GM21619 (cell line): ENCODE results near the gene ODF2L.

ENCODE experiments used
- ATAC-seq: cut with Tn5 transposase; IDR thresholded peaks from one replicate; pipeline ENCODE4 v1.9.1; 2021; ENCODE audit not compliant: unreplicated experiment

Gene ODF2L, protein sequence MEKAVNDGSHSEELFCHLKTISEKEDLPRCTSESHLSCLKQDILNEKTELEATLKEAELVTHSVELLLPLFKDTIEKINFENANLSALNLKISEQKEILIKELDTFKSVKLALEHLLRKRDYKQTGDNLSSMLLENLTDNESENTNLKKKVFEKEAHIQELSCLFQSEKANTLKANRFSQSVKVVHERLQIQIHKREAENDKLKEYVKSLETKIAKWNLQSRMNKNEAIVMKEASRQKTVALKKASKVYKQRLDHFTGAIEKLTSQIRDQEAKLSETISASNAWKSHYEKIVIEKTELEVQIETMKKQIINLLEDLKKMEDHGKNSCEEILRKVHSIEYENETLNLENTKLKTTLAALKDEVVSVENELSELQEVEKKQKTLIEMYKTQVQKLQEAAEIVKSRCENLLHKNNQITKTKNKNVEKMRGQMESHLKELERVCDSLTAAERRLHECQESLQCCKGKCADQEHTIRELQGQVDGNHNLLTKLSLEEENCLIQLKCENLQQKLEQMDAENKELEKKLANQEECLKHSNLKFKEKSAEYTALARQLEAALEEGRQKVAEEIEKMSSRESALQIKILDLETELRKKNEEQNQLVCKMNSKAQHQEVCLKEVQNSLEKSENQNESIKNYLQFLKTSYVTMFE

DNA sequence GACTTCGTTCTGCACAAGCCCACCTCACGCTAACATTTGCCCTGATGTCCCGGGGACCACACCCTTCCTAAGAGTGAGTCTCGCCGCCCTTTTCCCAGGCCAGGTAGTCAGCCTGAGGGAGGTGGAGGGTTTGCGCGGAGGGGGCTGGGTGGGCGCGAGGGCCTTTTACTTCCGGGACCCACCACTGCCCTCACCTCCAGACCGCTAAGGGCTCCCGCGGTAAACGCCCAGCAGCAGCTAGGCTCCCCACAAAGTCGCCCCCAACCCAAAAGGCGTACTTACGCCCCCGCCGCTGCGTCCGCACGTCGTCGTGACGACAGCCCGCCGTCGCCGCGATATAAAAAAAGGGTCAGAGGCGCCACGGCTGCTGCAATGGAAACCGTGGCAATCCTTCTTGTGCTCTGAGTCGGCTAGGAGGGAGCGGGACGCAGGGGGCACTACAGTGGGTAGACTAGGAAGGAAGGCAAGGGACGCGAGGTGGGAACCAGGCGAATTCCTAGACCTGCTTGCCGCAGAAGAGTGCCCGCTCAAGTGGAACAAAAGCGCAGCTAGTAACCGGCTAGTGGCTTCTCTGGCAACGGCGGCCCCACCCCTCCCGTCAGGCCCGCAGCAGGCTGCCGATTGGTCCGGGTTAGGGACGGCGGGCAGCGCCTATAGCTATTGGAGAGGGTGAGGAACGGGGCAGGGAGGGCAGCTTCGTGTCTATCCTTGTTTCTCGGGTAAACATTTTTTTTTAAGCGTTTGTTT, at the start of gene ODF2L:
TSS of gene ODF2L (minus strand) at position 573 of the 747 bp plus-strand sequence. CDS start 9,296 bp downstream, outside the sequence.
- peak; percentile 100 for ATAC-seq

DNA sequence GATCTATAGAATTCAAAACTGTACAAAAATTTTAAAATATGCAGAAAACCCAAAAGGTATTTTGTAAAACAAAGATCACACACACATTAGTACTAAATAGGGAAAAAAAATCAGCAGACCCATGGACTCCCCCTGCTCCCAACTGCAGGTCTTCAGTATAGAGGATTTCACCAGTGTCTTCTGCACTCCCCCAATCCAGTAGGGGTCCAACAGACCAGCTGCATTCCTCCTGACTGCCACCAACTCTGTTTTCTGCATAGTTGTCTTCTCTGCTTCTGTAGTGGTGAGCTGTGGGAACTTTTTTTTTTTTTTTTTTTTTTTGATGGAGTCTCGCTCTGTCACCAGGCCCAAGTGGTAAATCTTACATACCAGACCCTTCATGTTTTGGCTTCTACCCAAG, 49.8 kb upstream of the ODF2L start:
- no peak for ATAC-seq

DNA sequence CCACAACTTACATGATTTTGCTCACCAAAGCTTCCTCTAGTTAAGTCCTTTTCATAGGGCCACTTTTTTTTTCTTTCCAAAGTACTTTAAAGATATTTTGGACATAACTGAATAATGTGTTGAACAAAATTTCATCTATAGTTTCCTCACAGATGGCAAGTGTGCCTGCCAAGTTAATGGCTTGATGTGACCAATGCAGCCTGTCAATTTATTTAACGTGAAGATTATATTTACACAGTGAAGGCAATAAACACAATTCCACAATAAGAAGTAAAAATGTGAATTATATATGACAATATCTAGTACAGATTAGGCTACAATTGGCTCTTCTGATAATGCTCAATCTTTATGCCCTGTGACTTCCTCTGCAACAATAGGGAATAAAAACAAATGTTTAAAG, 45.9 kb upstream of the ODF2L start:
- no peak for ATAC-seq

DNA sequence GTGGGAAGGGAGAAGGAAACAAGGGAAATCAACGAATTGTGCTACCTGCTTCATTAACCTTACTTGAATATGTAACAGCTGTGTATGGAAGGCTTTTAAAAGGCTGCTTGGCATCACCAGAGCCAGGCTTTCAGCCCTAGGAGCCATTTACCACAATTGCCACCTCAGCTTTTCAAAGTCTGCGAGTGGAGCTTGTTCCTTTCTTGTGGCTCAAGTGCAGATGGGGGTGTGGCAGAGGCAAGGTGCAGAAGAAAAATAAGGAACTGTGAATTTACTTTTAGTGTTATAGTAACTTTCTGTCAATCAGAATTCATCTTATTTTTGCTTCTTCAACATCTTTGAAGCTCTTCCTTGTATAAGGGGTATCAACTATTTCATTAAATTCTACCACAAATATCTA, 45.5 kb upstream of the ODF2L start:
- no peak for ATAC-seq

DNA sequence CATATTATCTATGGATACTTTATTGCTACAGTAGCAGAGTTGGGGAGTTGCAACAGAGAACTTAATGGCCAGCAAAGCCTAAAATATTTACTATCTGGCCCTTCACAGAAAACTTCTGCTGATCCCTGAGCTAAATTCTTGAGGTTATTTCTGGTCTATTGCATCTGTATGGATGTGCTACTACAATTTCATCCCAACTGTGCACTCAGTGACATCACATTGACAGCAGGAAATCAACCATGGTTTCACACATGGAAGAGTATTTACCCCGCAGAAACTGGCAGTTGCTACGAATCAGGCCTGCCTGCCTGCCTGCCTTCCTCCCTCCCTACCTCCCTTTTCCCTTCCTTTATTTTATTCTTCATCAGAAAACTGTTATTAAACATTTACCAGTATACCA, 39.9 kb upstream of the ODF2L start:
- ATAC-seq, result no peak

DNA sequence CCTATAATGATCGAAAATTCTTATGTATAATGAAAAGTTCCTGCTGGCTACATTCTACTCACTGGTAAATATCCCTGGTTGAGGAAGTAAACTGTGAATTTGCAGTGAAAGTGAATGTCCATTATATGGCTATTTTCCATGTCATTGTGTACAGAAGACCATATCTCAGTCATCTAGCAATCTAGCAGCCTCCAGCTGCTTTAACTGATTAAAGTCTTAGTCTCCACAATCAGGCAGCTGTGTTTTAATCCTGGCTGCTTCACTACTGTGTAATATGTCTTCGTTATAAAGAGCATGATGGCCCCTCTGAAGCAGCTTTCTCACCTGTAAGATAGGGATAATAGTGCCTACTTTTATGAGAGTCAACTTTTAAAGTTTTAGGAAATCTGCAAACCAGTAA, 39.2 kb upstream of the ODF2L start:
- no peak for ATAC-seq

DNA sequence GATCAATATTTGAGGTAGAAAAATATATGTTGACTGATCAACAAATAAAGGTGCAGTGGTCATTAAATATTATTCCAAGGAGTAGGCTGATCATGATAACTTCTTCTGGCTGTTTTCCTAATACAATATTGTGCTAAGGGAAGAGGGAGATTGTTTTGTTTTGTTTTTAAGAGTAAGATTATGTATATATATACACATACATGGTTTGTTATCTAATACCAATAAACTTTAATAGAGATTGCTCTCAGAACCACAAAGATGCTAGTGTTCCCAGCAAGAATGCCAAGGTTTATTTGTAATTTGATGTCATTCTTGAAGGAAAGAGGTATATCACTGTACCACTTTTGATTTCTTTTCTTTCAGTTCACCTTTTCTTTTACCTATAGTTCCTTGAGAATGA, 37.9 kb upstream of the ODF2L start:
- ATAC-seq, result no peak

DNA sequence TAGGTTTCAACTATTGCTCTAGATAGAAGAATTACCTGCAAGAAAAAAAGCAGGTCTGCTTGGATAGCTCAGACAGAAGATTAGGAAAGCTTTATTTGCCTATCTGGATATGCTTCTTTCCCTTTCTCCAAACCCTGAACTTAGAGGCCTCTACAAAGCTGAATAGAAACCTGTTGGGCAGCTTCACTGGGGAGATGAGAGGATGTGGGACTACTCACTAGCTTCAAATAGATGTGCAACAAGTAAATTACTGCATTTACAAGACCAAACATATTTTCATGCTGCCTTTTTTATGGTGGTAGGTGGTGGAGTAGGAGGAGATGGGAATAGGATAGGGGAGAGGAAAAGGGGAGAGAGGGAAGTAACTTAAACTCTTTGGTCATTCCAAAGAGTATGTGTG, 34.3 kb upstream of the ODF2L start:
- no peak for ATAC-seq

DNA sequence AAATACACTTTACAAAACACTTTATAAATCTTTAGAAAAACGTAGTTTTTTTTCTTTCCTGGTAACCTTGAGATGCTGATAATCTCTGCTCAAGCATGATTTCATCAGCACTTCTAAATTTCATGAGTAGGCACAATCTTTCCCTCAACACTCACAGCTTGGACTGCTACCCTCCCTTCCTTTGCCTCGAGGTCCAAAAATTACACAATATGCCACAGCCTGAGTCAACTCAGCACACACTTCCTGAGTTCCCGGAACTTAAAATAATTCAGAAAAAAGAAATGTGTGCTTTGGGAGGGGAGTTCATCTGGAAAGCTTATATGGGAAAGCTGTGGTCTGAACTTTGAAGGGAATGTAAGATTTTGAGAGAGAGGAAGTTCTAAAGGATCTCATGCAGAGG, 33.7 kb upstream of the ODF2L start:
- ATAC-seq, result no peak

DNA sequence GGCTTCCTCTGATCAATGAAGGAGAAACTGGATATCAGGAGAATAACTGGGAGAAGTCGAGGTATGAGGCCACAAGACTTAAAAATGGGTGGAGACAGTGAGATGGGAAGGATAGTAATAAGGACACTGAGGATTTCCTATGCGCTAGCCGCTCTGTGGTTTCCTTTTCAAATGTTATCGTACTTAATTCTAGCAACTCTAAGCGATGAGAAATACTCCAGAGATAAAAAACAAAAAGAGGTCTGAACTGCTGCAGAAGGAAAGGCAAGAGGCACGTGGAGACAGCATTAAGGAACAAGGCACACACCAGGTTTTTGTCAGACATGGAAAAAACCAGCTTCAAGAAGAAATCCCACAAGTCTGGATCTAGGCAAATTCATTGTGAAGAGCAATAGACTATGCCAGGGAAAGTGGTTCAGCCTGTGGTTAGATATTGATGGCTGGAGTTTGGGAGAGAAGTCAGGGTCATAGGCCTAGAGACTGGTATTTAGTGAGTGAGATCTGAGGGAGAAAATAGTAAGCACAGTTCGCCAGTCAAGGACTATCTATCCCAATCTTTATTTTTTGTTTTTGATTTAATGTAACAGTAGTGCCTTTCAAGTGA, 33.1 kb upstream of the ODF2L start:
- ATAC-seq, result no peak

DNA sequence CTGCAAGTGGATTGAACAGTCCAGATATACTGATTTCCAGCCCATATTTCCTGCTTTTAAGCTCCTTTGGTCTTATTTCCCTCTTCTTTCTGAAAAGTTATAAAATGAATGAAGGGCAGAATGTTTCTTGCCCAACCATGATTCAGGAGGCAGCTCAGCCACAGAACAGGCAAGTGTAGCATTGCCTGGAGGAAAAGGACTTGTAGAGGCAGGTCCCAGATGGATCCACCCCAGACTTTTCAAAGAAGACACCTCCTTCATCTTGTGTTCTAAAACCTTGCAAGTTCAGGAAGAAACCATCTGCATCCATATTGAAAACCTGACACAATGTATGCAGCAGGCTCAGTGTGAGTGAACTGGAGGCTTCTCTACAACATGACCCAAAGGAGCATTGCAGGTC, 27.8 kb upstream of the ODF2L start, which contains the start of gene CLCA2:
TSS of gene CLCA2 (plus strand) at position 299 of the 400 bp plus-strand sequence. CDS start at position 376, 77 bp downstream.
- no peak for ATAC-seq

DNA sequence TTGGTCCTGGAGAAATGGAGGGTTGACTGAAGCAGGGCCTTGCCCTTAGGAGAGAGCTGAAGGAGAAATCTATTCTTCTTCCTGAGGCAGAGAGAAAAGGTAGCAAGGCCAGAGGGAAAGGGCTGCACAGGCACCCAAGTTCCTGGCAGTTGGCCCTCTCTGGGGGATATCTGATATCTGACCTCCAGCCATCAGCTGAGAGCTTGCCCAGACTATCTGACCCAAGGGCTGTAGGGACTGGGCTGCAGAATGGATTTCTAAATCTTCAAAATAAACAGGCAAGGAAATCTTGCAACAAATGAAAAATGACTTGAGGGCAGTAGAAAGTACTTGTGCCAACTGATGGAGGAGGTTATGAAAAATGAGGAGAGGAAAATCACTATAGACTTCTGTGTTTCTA, 27.4 kb upstream of the ODF2L start:
- ATAC-seq, result no peak

DNA sequence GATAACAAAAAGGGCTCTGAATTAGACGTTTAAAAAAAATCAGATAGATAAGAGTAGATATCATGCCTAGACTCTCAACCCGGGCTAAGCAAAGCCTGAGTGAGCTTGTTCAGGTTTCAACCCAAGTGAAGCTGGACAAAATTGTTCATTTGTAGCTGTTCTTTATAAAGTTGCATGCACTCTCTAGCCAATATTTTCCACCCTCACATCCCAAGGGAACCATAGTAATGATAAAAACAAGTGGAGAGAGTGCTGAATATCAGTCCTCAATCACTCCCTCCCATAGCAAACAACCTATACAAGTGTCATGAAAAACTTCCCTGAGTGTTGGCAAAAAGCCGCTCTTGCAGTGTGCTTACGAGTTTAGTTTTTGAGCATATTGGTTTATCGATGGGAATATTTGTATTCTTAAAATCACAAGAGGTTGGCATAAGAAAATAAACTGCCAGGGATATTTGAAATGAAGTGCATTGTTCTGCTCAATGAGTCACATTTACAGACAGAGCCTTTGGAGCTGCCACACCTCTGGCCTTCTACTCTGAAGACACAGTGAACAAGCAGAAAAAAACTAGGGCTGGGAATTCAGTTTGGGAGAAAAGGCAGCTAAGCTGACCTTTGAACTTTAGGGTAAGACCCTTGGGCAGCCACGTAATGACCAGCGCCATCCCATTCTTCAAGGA, 25.6 kb upstream of the ODF2L start:
- no peak for ATAC-seq

DNA sequence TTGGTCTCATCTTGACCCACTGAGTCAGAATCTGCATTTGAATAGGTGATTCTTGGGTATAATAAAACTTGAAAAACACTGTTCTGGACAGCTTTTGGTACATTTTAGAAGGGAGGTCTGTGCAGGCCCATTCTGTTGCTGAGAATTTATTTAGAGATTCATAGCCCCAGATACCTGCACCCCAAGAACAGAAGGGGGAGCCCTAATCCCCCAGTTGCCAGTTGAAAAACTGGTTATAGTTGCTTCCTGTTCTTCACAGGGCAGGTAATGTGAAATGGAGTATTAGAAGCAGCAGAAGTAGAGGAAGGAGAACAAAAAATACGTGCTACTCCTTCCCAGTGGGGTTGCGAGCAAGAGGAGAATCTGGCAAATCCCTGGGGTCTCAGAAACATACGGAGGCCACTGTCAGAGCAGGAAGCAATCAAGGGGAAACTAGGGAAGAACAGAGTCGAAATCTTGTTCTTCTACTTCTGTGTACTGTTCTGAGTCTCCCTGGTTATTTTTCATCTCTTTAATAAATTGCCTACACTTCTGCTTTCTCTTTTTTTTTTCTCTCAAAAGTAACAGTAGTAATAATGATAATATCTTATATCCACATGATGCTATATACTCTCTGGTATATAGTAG, 23.3 kb upstream of the ODF2L start:
- ATAC-seq, result peak; percentile 83

DNA sequence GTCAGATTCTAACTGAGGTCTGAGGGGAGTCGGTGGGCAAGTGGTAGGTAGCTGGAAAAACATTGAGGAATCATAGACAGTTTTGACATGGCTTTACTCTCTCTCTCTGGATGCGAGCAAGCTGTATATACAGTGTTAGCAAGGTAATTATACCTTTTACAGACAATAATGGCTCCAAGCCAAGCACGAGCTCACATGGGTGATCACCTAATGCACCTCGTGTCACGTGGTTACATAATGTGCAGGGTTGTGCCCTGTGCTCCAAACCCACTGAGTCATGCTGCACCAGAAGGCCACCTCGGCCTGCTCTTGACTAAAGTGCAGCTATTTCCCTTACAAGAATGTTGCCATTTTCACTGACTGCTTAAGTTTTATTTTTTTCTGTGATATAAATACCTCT, 20.2 kb upstream of the ODF2L start:
- no peak for ATAC-seq

DNA sequence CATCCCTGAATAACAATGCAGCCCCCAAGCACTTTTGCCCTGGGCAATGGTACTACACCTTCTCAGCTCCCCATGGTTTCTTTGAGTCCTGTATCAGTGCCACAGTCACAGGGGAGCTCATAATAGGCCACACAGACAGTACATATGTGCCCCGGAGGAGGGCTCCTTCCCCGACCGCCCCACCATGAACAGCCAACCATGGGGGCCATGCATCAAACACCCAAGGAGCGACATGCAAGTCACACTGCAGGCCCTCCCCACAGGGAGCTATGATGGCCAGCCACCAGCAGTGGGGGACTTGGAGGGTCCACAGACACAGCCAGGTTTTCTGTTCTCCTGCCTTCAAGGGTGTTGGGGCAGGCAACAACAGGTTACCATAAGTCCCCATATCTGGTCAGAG, 14.8 kb upstream of the ODF2L start:
- ATAC-seq, result no peak

DNA sequence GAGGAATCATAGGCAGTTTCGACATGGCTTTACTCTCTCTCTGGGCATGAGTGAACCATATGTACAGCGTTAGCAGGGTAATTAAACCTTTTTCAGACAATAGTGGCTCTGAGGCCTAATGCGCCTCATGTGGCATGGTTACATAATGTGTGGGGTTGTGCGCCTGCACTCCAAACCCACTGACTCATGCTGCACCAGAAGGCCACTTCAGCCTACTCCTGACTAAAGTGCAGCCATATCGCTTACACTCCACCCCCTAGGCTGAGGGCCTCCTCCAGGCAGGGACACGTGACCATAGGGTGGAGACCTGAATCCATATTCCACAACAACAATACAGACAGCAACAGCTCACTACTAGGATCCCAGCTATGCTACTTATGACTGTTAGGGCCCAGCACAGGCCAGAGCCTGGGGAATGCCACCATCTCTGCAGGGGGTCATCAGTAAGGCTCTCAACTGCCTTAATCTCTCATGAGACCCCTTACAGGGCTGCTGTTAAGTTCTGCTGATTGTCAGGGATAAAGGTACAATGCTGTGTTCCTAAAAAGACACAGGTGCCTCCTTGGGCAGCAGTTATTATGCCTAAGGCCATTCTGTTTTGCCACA, 13.4 kb upstream of the ODF2L start:
- ATAC-seq, result no peak

DNA sequence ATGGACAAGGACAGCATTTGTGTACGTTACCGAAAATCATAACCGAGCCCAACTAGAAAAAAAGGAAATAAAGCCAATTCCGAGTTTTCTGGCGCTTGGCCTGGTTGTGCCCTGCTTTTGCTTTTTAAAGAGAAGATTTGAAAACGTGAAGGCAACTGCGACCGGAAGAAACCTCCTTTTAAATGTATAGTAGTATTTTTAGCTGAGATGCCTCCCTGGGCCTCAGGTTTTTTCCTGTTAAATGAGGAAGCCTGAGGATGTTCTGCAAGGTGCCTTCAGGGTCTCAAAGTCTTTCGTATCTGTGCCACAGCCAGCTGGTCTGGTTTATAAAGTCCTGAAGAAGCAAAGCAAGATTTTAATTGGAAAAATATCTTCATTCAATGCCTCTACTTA, 371 bp upstream of the ODF2L start:
- ATAC-seq, result peak; percentile 19

DNA sequence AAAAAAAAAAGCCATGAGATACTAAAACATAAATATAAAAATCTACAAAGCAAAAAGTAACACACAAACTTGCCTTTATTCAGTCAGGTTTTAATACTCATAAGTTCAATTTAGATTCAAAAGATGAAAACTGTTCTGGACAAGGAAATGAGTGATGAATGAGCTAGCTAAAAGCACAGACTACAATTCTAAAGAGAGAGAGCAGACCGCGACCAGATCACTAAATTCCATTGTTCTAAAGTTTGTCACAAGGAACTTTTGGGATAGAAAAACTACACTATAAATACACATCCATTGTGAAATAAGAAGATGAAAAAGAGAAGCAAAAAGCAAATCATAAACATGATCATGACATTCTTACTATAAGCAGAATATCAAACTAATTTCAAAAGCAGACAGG, 1.7 kb downstream of the ODF2L start:
- ATAC-seq, result no peak

DNA sequence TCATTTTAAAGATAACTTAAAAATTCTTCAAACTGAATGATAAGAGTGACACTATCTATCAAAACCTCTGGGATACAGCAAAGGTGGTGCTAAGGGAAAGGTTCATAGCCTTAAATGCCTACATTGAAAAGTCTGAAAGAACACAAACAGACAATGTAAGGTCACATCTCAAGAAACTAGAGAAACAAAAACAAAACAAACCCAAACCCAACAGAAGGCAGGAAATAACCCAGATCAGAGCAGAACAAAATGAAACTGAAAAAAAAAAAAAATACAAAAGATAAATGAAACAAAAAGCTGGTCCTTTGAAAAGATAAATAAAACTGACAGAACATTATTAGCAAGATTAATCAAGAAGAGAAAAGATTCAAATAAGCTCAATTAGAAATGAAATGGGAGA, 6.8 kb downstream of the ODF2L start:
- peak; percentile 71 for ATAC-seq
